GM18858 (cell line): ENCODE results near the gene NDUFAF5.

Experiments used
- ATAC-seq: cut with Tn5 transposase; IDR thresholded peaks from one replicate; pipeline ENCODE4 v1.9.1; 2021; ENCODE audit not compliant: unreplicated experiment

NDUFAF5 gene

DNA sequence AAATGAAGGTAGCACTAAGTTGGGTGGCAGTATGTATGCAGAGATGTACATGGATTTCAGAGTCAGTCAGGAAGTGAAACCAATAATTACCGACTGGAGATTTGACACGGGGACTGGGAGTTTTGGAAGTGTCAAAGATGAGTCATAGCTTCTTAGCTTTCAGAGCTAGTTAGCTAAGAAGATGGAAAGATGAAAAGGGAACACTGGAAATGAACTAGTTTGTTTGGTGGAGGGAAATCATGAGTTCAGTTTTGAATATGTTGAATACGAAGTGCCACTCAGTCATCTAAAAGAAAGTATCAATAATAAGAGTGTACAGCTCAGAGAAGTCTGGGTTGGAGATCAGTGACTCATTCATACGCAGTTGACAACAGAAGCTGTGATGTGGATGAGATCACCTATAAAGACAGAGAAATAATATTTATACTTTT, 7.6 kb upstream of the NDUFAF5 start:
- ATAC-seq = no peak

DNA sequence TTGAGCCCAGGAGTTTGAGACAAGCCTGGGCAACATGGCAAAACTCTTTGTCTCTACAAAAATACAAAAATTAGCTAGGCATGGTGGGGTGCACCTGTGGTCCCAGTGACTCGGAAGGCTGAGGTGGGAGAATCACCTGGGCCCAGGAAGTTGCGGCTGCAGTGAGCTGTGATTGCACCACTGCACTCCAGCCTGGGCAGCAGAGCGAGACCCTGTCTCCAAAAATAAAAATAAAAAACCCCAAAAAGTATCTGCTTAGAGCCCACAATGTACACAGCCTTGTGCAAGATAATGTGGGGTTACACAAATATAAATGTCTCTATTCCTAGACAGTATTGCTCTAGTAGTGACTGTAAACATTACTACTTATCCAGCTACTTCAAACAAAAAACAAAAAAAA, 6.0 kb upstream of the NDUFAF5 start:
- ATAC-seq = no peak

- no peak for ATAC-seq
Observed at GRCh38 chr20:13783528-13783927, 1.3 kb upstream of the NDUFAF5 start.

DNA sequence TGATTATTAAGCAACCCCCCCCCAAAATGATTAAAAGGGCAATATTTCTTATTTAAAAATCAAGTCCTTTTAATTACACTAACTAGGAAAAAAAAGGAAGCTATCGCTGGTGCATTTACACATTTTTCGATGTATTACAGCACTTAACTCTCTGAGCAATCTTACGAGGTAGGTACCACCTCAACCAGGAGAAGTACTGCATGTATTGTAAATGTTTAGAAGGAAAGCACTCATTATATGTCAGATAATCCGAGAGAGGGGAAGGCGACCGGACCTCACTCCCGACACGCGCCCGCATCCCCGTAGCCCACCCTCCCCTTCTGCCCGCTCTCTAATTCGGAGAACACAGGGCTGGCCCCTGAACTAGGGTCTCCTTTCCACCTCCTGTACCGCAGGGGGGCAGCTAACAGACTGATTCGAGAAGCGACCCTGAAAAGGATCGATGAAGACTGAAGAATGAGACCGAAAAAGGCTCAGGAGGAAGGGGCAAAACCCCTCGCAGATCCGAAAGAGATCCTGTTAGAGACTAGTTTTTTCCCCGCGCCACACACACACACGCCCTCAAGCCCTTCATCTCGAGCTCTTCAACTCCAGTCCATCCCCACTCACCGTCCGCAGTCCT, 446 bp upstream of the NDUFAF5 start:
- ATAC-seq = no peak

DNA sequence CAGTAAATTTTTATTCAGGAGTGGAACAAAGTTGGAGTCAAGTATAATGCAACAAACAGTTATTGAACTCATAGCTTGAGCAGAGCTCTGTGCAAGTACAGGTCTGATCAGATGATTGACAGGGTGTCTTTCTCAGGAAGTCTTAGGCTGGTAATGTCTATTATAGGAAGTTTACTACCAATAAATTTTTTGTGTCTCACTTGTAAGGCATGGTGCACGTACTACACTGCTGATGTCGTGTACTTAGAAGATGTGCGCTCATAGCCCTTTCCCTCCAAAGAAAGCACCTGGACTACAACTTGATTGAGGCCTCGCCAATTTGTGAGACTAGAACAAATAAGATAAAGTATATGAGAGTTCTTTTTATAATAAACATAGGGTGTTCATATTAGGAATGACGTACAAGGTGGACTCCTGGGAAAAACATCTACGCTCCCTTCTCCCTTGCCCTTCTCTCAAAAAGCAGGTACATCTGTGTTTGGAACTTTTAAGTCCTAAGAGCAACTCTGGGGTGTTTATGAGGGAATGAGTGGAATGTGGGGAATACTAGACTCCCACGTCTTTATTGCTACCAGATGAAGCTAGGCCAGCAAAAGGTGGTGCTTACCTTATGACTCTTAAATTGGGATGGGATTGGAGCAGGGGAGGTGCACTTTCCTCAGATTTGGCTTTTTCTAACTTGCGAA, 1.5 kb downstream of the NDUFAF5 start:
- no peak for ATAC-seq

DNA sequence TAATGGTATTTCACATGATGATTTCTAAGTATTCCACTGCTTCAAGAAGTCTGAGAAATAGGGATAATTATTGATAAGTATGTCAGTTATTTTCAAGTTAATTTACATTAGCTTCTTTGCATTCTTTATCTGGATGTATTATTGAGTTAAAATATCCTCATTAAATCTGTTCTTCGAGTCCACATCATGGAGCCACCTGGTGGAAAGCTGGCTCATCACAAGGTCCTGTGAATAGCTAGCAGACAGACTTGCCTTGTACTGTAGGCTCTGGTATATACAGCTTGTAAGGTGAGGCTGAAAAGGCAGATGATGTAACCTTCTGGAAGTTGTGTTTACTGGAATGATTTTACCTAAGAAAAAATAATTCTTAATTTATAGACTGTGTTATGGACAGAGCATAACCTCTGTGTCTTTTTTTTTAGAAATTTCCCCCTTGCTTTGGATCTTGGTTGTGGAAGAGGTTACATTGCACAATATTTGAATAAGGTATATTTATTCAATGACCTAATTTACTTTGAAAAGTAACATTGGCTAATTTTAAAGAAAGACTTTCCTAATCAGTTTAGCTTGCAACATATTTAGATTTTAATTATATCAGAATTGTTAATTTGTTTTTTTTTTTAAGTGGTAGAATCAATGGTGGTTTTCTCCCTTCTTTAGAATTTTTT, 3.5 kb downstream of the NDUFAF5 start:
- ATAC-seq = peak; percentile 36

- no peak for ATAC-seq
Observed at GRCh38 chr20:13790708-13791107, 5.9 kb downstream of the NDUFAF5 start.

- ATAC-seq = no peak
Observed at GRCh38 chr20:13791540-13792459, 7.0 kb downstream of the NDUFAF5 start.

DNA sequence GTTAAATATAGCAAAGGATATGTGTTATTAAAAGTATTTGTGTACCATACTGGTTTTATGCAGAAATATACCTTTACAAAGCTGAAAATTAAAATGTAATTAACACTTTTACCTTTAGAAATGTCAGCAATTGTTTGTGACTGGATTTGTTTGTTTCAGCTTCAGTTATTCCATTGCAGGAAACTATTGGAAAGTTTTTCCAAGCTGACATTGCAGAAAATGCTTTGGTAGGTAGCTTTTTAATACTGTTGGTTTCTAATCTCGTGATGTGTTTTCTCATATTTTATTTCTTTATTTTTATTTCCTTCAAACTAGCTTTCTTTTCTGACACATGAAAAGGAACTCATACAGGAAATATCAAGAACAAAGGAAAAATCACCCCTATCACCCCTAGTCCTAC, 8.2 kb downstream of the NDUFAF5 start:
- ATAC-seq = no peak

DNA sequence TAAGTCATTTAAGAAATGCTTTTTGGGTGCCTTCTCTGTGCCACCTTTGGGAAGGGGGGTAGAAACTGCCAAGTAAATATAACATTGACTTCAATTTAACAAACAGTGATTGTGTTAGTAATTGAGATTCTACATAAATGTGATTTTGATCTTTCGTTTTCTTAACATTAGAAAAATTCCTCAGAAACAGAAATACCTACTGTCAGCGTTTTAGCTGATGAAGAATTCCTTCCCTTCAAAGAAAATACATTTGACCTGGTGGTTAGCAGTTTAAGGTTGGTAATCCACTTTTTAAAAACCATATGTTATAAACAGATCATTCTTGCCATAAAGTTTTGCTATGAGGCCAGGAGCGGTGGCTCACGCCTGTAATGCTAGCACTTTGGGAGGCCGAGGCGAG, 9.8 kb downstream of the NDUFAF5 start:
- no peak for ATAC-seq

DNA sequence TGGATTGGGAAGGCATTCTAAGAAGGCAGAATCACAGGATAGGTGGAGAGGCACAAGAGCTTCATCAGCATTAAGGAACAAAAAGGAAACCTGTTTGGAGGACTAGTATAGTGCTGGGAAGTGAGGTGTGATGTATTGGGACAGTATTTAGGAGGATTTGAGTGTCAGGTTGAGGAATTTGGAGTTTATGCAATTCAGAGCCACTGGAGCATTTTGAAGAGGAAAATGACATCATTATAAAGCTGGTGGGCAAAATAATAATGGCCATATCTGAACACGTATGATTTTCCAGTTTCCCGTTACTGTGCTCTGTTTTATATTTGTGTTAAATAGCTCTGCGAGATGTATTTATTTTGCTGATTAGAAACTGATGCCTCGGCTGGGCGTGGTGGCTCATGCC, 14.2 kb downstream of the NDUFAF5 start:
- no peak for ATAC-seq

DNA sequence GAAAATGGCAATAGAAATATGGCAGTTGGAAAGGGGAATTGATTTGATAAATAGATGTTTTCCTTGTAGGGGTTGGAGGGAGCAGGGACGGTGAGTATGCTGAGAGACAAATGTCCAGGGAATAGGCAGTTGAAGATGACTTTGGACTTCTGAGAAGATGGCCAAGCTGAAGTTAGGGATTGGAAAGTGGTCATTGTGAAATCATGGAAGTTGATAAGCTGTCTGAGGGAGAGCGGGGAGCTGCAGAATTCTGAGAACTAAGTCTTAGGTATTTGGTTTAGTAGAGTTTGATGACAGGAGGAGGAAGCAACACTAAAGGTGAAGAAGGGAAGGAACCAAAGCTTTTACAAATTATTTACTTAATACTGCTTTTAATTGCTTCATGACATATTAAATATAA, 15.1 kb downstream of the NDUFAF5 start:
- no peak for ATAC-seq

GRCh38 chr20:13800728-13801134, 15.9 kb downstream of the NDUFAF5 start:
- ATAC-seq = no peak

DNA sequence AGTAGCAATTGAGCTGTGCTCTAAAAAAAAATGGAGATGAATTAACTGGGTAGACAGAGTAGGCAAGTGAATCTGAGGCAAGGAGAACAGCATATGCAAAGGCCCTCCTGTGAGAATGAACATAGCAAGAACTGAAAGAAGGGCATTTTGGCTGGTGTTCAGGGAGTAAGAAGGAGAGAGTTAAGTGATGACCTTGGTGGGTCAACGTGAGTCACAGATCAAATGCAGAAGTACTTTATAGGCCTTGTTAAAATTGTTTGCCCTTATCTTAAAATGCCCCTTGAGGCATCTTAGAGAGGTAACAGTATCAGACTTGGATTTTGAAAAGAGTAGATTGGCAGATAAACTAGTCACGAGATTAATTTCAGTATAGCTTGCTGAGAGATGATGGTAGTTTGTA, 24.5 kb downstream of the NDUFAF5 start:
- ATAC-seq = no peak

GRCh38 chr20:13809855-13810254, 25.0 kb downstream of the NDUFAF5 start:
- no peak for ATAC-seq

DNA sequence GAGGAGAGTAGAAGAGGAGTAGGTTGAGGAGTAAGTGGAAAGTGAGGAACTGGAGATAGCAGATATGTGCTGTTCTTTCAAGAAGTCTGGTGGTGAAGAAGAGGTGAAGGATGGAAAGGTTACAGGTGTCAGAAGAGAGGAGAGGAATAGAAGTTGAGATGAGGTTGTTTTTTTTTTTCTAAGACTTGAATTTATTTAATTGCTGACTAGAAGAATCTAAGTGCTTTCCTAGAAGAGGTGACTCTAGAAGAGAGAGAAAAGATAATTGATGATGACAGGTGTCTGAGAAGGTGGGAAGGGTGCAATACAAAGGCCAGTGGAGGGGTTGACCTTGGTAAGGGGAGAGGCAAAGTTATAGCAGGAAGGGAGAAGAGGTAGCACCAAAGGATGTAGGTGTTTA, 25.6 kb downstream of the NDUFAF5 start:
- ATAC-seq = no peak

DNA sequence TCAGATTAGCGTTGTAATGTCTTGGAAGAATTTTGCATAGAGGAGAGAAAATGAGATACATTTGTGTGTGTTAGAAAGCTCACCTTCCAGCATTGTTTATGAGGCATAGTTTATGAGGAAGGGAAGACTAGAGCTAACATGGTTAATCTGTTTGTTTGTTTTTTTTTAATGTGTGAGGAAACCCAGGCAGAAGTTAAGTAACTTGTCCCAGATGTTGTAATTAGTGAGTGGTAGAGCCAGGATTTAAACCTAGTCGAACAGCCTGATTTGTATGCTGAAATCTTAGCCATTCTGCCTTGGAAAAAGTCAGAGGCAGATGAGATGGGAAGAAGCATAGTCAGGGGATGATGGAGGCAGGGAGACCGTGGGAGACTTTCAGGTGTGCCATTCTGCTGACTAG, 29.1 kb downstream of the NDUFAF5 start:
- ATAC-seq = no peak

GRCh38 chr20:13814672-13815071, 29.8 kb downstream of the NDUFAF5 start:
- no peak for ATAC-seq

DNA sequence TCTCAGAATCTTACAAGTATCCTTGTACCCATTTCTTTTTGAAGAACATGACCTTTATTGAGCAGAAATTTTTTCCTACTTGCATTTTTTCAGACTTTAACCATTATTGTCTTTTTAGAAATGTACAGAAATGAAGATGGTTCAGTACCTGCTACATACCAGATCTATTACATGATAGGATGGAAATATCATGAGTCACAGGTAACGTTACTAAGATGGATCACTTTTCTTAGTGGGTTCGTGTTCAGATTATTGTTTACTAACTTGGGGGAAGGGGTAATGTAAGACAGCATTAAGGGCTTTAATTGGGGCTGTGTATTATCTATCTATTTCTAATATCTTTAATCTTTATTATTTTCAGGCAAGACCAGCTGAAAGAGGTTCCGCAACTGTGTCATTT, 31.9 kb downstream of the NDUFAF5 start:
- ATAC-seq = no peak

- no peak for ATAC-seq
Observed at GRCh38 chr20:13817342-13817741, 32.5 kb downstream of the NDUFAF5 start.

DNA sequence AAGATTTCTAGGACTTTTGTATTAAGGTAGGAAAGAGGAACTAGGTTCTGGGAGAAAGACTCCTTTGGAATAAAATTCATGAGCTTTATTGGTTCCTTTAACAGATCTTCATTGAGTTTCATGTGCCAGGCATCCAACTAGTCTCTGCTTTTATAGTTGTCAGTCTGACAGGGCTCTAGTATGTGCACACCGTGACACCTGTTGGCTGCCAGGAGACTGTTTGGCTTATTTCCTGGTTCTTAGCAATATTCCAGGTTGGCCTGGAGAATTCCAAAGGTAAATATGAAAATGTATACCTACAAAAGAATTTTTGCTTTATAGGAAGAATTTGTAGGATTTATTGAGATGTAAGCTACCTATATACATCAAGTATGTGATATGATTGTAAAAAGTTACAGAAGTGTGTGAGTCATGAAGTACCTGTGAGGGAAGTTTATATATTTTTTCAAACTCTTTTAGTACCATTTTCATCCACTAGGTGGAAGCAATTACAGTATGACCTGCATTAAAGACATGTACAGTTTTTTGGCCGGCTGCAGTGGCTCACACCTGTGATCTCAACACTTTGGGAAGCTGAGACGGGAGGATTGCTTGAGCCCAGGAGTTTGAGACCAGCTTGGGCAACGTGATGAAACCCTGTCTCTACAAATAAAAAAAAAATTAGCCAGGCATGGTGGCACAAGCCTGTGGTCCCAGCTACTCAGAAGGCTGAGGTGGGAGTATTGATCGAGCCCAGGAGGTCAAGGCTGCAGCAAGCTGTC, 35.2 kb downstream of the NDUFAF5 start:
- ATAC-seq = peak; percentile 80
